ENCODE results near the gene SEM1. TPM values are rescaled to one million over a fixed set of nuclear protein-coding genes. Genes with fewer than 3 reads are reported as not detected.
"Not testable (repeated sequence)": the region's sequence is repeated elsewhere in the genome, so short reads cannot be mapped to it uniquely, and the experiment has no call there.

The SEM1 gene
- total RNA-seq, 2 experiments from 2014 or later = 37.7 to 47.5 TPM

DNA sequence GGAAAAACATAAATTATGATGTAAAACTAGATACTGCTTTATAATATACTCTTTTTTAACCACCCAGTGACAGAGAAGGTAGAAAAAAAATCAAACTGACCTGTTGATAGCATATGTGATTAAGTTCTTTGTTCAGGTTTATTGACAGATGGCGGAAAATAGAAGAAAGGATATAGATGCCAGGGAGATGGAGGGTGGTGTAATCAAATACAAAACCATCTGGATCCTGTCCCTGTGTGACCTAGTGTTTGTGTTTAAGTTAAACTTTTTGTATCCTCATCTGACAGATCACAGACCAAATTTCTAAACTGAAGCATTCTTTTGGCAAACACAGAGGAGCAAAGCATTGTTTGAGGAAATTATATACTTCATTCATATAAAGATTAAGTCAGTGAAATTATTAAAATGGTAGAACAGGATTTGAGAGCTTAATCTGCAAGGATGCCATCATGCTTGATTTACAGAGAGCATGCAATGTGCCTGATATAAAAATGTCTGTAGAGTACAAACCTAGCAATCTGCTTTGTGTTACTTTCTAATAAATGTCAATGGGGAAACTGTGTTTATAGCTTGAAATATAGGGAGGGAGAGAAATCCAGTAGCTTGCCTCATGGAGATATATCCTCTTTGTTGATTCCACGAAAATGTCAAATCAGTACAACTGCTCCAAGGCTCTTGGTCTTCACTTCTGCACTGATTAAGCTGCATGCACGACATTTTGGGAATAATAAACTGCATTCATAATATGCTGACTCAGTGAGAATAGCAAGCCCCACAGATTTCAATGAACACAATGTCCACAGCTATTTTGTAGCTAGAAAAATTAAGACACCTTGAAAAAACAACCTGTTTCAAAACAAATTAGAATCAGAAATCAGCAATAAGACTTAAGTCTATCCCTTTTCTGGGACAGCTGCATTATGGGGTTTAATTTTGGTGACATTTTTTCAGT lies 39.0 kb downstream of the SEM1 start:
- peaks cover 13% of the 10 kb centered on the region for H3K36me3 Mint-ChIP-seq (ENCODE audit: low read depth)
- CTCF ChIA-PET = interaction anchor here (0.6 to 1.0 kb wide), 2 partner anchors 200 to 980 kb away, joined by 3 read pairs; no protein-coding TSS in a partner anchor
- H3K9me3 Mint-ChIP-seq = no peaks in the 10 kb centered on the region
- no peak for DNase-seq
- intact Hi-C loops (cut with micrococcal nuclease) = no loop called here
- no peaks in the 10 kb centered on the region for H3K27me3 Mint-ChIP-seq (ENCODE audit: low read depth)
- H3K4me3 Mint-ChIP-seq = no peak overlapping the region
- H3K4me1 Mint-ChIP-seq (ENCODE audit: low read depth) = no peaks in the 10 kb centered on the region
- H3K27ac Mint-ChIP-seq = no peak overlapping the region

DNA sequence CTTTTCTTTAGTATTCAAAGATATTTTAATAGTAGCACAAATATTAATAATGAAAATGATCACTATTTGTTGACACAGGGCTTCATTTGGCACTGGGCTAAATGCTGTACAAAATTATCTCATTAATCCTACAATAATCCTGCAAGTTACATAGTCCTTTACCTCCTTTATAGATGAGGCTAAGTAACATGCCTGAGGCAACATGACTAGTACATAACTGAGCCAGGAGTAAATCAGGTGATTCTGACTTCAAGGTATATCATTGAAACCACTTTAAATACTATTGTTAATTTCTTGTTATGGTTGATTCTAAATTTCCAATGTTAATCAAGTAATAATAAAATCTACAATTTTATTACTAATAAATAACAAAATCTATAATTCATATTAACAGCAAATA lies 39.8 kb downstream of the SEM1 start:
- intact Hi-C loops (cut with micrococcal nuclease) = no loop called here
- Mint-ChIP-seq H3K4me1 (ENCODE audit: low read depth) (no peaks in the 10 kb centered on the region), H3K4me3 (no peak overlapping the region), H3K27ac (no peak overlapping the region), H3K27me3 (ENCODE audit: low read depth) (no peaks in the 10 kb centered on the region), H3K36me3 (ENCODE audit: low read depth) (peaks cover 15% of the 10 kb centered on the region), H3K9me3 (no peaks in the 10 kb centered on the region)
- CTCF ChIA-PET = no interaction called here
- no peak for DNase-seq

DNA sequence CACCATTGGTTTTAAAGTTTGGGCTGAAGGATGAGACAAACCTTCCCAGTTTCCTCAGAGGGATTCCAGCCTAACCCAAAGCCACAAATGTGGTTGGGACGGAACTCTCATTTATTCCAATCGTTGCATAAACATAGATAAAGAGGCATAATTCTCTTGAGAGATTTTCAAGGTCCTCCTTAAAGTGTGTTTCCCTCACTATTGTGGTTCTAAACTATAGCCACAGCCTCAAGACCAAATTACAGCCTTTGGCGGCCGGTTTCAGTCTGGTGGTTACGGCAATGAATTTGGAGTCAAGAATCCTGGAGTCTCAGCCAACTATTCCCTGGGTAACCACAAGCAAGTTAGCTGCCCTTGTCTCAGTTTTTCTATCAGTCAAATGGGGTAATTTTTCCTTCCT lies 42.6 kb downstream of the SEM1 start:
- peaks cover 22% of the 10 kb centered on the region for H3K36me3 Mint-ChIP-seq (ENCODE audit: low read depth)
- CTCF ChIA-PET = interaction anchor here (0.5 to 0.7 kb wide), 2 partner anchors 182 to 236 kb away, joined by 3 to 5 read pairs; no protein-coding TSS in a partner anchor
- intact Hi-C loops (cut with micrococcal nuclease) = no loop called here

DNA sequence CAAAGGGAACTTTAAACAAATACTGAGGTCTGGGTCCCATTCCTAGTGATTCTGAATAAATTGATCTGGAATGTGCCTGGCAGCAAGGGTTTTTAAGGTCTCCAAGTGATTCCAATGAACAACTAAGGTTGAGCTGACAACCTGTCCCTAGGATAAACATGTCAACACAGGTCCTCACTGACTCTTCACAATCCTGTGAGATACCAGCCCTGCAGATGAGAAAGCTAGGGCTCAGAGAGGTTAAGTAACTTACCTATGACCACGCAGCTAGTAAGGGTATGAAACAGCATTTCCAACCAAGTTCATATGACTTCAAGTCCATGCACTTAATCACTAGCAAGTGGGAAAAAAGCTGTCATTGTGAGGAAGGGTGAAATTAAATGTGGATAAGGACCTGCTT lies 44.0 kb downstream of the SEM1 start:
- CTCF ChIA-PET = no interaction called here

More for the DNA sequence above, 42.6 kb downstream of the SEM1 start:
- peaks cover 3% of the 10 kb centered on the region for H3K9me3 Mint-ChIP-seq
- H3K4me3 Mint-ChIP-seq = no peak overlapping the region
- H3K27ac Mint-ChIP-seq = no peak overlapping the region
- no peak for DNase-seq
- peaks cover 17% of the 10 kb centered on the region for H3K4me1 Mint-ChIP-seq (ENCODE audit: low read depth)
- H3K27me3 Mint-ChIP-seq (ENCODE audit: low read depth) = no peaks in the 10 kb centered on the region

GRCh38 chr7:96664793-96665192 lies 44.9 kb downstream of the SEM1 start:
- H3K4me3 Mint-ChIP-seq = no peak overlapping the region

More for the DNA sequence above, 44.0 kb downstream of the SEM1 start:
- Mint-ChIP-seq H3K36me3 (ENCODE audit: low read depth) (peaks cover 22% of the 10 kb centered on the region), H3K9me3 (peaks cover 4% of the 10 kb centered on the region), H3K27me3 (ENCODE audit: low read depth) (no peaks in the 10 kb centered on the region), H3K27ac (no peak overlapping the region), H3K4me3 (no peak overlapping the region), H3K4me1 (ENCODE audit: low read depth) (peaks cover 17% of the 10 kb centered on the region)
- intact Hi-C loops (cut with micrococcal nuclease) = no loop called here
- no peak for DNase-seq

GRCh38 chr7:96663871-96664445 lies 45.7 kb downstream of the SEM1 start:
- CTCF ChIA-PET = no interaction called here
- intact Hi-C loops (cut with micrococcal nuclease) = no loop called here
- no peak for DNase-seq
- Mint-ChIP-seq H3K27me3 (ENCODE audit: low read depth) (no peaks in the 10 kb centered on the region), H3K9me3 (peaks cover 4% of the 10 kb centered on the region), H3K36me3 (ENCODE audit: low read depth) (peaks cover 22% of the 10 kb centered on the region), H3K4me1 (ENCODE audit: low read depth) (peaks cover 17% of the 10 kb centered on the region), H3K27ac (no peak overlapping the region), H3K4me3 (no peak overlapping the region)

More at GRCh38 chr7:96664793-96665192, 44.9 kb downstream of the SEM1 start:
- no peaks in the 10 kb centered on the region for H3K27me3 Mint-ChIP-seq (ENCODE audit: low read depth)
- peaks cover 22% of the 10 kb centered on the region for H3K36me3 Mint-ChIP-seq (ENCODE audit: low read depth)
- peaks cover 17% of the 10 kb centered on the region for H3K4me1 Mint-ChIP-seq (ENCODE audit: low read depth)
- no peak for DNase-seq
- peaks cover 4% of the 10 kb centered on the region for H3K9me3 Mint-ChIP-seq
- no peak overlapping the region for H3K27ac Mint-ChIP-seq
- intact Hi-C loops (cut with micrococcal nuclease) = no loop called here
- CTCF ChIA-PET = interaction anchor here (0.8 kb wide), 1 partner anchor 17 kb away, joined by 3 read pairs; no protein-coding TSS in a partner anchor

GRCh38 chr7:96663457-96663856 lies 46.2 kb downstream of the SEM1 start:
- Mint-ChIP-seq H3K4me3 (no peak overlapping the region), H3K4me1 (ENCODE audit: low read depth) (peaks cover 17% of the 10 kb centered on the region), H3K27me3 (ENCODE audit: low read depth) (no peaks in the 10 kb centered on the region), H3K27ac (no peak overlapping the region), H3K36me3 (ENCODE audit: low read depth) (peaks cover 19% of the 10 kb centered on the region), H3K9me3 (peaks cover 4% of the 10 kb centered on the region)
- no peak for DNase-seq
- intact Hi-C loops (cut with micrococcal nuclease) = no loop called here
- CTCF ChIA-PET = no interaction called here

- H3K9me3 Mint-ChIP-seq; CTCF ChIA-PET; H3K27ac Mint-ChIP-seq; DNase-seq; intact Hi-C loops (cut with micrococcal nuclease); H3K27me3 Mint-ChIP-seq (ENCODE audit: low read depth); H3K4me3 Mint-ChIP-seq: not testable (repeated sequence)
- Mint-ChIP-seq H3K36me3 (ENCODE audit: low read depth) (peaks cover 17% of the 10 kb centered on the region), H3K4me1 (ENCODE audit: low read depth) (peaks cover 17% of the 10 kb centered on the region)
Measured at GRCh38 chr7:96662151-96662550, 47.5 kb downstream of the SEM1 start.

DNA sequence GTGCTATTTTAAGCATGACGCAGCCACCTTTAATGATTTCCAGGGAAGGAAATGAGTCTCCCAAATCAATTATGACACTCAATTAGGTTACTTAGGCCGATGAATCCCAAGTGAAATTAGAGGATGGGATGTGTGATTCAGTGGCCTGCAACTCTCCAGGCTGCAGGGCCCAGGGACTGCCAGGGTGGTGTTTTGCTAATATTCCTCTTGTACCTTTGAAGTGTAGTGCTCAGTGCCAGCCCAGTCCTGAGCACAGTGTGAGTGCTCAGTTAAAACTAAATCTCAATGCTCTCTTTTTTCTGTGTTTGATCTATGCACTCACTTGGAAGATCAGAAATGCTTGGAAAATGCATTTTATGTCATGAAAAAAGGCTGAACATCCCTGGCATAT lies 51.6 kb downstream of the SEM1 start:
- DNase-seq = no peak
- no peaks in the 10 kb centered on the region for H3K27me3 Mint-ChIP-seq (ENCODE audit: low read depth)
- CTCF ChIA-PET = no interaction called here

GRCh38 chr7:96657347-96658021 lies 52.2 kb downstream of the SEM1 start:
- H3K27ac Mint-ChIP-seq = no peak overlapping the region
- intact Hi-C loops (cut with micrococcal nuclease) = no loop called here
- no peaks in the 10 kb centered on the region for H3K4me1 Mint-ChIP-seq (ENCODE audit: low read depth)
- H3K9me3 Mint-ChIP-seq = peaks cover 4% of the 10 kb centered on the region
- H3K27me3 Mint-ChIP-seq (ENCODE audit: low read depth) = no peaks in the 10 kb centered on the region
- no peak overlapping the region for H3K4me3 Mint-ChIP-seq
- H3K36me3 Mint-ChIP-seq (ENCODE audit: low read depth) = peaks cover 8% of the 10 kb centered on the region
- CTCF ChIA-PET = no interaction called here
- no peak for DNase-seq

More for the DNA sequence above, 51.6 kb downstream of the SEM1 start:
- Mint-ChIP-seq H3K4me3 (no peak overlapping the region), H3K27ac (no peak overlapping the region), H3K36me3 (ENCODE audit: low read depth) (peaks cover 9% of the 10 kb centered on the region), H3K4me1 (ENCODE audit: low read depth) (peaks cover 1% of the 10 kb centered on the region), H3K9me3 (peaks cover 4% of the 10 kb centered on the region)
- intact Hi-C loops (cut with micrococcal nuclease) = no loop called here

DNA sequence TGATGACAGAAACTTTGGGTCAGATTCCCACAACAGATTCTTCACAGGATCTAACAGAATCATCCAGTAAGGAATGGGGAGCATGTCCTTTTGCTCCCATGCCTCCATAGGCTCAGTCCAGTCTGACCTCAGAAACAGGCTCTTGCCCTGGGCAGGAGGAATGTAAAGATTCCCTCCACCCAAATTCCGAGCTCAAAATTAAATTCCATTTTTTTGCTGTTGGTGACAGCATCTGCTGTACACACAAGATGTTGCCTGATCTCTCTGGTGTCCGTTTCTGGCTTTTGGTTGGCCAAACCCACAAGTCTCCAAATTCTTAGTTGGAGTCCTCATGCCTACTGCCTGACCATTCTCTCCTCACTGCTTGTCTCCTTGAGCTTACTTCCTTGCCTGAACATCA lies 53.7 kb downstream of the SEM1 start:
- intact Hi-C loops (cut with micrococcal nuclease) = no loop called here
- no peak overlapping the region for H3K4me3 Mint-ChIP-seq
- CTCF ChIA-PET = no interaction called here

DNA sequence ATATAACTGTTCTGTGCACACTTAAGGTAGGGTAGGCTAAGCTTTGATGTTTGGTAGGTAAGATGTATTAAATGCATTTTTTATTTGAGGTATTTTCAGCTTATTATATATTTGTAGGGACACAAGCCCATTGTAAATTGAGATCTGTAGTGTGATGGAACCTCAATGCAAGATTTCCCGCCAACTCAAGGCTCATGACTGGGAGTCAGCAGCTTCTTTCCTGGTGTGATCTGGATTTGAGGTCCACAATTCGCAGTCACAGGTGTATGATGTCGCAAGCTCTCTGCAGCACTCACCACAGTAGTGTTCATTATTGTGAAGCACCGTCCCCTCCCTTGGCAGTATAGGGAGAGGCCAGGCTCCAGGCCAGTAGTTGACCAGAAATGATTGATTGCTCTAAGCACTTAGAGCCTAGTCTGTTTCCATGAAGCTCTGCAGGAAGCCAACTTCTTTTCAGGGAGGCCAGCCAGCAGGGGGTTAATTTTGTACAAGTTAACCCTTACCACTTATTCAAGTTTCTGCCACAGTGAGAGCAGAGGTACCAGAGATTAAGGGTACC lies 54.9 kb downstream of the SEM1 start:
- Mint-ChIP-seq H3K4me3 (no peak overlapping the region), H3K36me3 (ENCODE audit: low read depth) (peaks cover 6% of the 10 kb centered on the region), H3K9me3 (no peaks in the 10 kb centered on the region), H3K4me1 (ENCODE audit: low read depth) (no peaks in the 10 kb centered on the region), H3K27ac (no peak overlapping the region), H3K27me3 (ENCODE audit: low read depth) (no peaks in the 10 kb centered on the region)
- no peak for DNase-seq
- intact Hi-C loops (cut with micrococcal nuclease) = no loop called here
- CTCF ChIA-PET = interaction anchor here (0.7 kb wide), 1 partner anchor 1143 kb away, joined by 3 read pairs; no protein-coding TSS in a partner anchor

More for the DNA sequence above, 53.7 kb downstream of the SEM1 start:
- Mint-ChIP-seq H3K4me1 (ENCODE audit: low read depth) (no peaks in the 10 kb centered on the region), H3K36me3 (ENCODE audit: low read depth) (peaks cover 4% of the 10 kb centered on the region), H3K27me3 (ENCODE audit: low read depth) (no peaks in the 10 kb centered on the region), H3K27ac (no peak overlapping the region), H3K9me3 (no peaks in the 10 kb centered on the region)
- DNase-seq = no peak
